HEK293 (cell line): ENCODE results near the gene OR2V2.

ENCODE experiments used
- BCL11B ChIP-seq: fragments of 450-650 bp; formaldehyde crosslinking; IDR thresholded peaks from 2 replicates; pipeline ENCODE4 v1.5.1; 2016; ENCODE audit warnings: low read depth, missing biosample characterization, missing genetic modification characterization
- PRDM10 ChIP-seq: fragments of 450-650 bp; formaldehyde crosslinking; IDR thresholded peaks from 2 replicates; pipeline ENCODE4 v1.5.1; 2016; ENCODE audit warnings: missing biosample characterization, missing genetic modification characterization
- SP3 ChIP-seq: fragments of 450-650 bp; formaldehyde crosslinking; IDR thresholded peaks from 2 replicates; pipeline ENCODE4 v1.5.1; 2016; ENCODE audit warnings: missing biosample characterization, missing genetic modification characterization
- SP7 ChIP-seq: fragments of 450-650 bp; formaldehyde crosslinking; IDR thresholded peaks from 2 replicates; pipeline ENCODE4 v1.5.1; 2016; ENCODE audit warnings: missing biosample characterization, missing genetic modification characterization
- YY2 ChIP-seq: fragments of 450-650 bp; formaldehyde crosslinking; IDR thresholded peaks from 2 replicates; pipeline ENCODE4 v1.5.1; 2016; ENCODE audit warnings: missing biosample characterization, missing genetic modification characterization
- ZEB2 ChIP-seq: fragments of 450-650 bp; formaldehyde crosslinking; IDR thresholded peaks from 2 replicates; pipeline ENCODE4 v1.5.1; 2016; ENCODE audit warnings: missing biosample characterization, missing genetic modification characterization
- ZNF10 ChIP-seq: fragments of 450-650 bp; formaldehyde crosslinking; IDR thresholded peaks from 2 replicates; pipeline ENCODE4 v1.5.1; 2017; ENCODE audit warnings: missing biosample characterization, missing genetic modification characterization
- ZNF18 ChIP-seq: fragments of 450-650 bp; formaldehyde crosslinking; IDR thresholded peaks from 2 replicates; pipeline ENCODE4 v1.5.1; 2016; ENCODE audit warnings: missing biosample characterization, missing genetic modification characterization
- ZNF2 ChIP-seq: fragments of 450-650 bp; formaldehyde crosslinking; IDR thresholded peaks from 2 replicates; pipeline ENCODE4 v1.5.1; 2016; ENCODE audit warnings: missing biosample characterization, missing genetic modification characterization
- ZNF37A ChIP-seq: fragments of 450-650 bp; IDR thresholded peaks from 2 replicates; pipeline ENCODE4 v1.5.1; 2018; ENCODE audit warnings: missing biosample characterization, missing genetic modification characterization
- ZNF416 ChIP-seq: fragments of 450-650 bp; formaldehyde crosslinking; IDR thresholded peaks from 2 replicates; pipeline ENCODE4 v1.5.1; 2016; ENCODE audit warnings: missing biosample characterization, missing genetic modification characterization
- ZNF600 ChIP-seq: fragments of 450-650 bp; formaldehyde crosslinking; IDR thresholded peaks from 2 replicates; pipeline ENCODE4 v1.5.1; 2016; ENCODE audit warnings: missing biosample characterization, missing genetic modification characterization
- ZNF707 ChIP-seq: fragments of 450-650 bp; formaldehyde crosslinking; IDR thresholded peaks from 2 replicates; pipeline ENCODE4 v1.5.1; 2016; ENCODE audit warnings: missing biosample characterization, missing genetic modification characterization
- TF ChIP-seq, protein P1 (sequence below): fragments of 450-650 bp; formaldehyde crosslinking; IDR thresholded peaks from 2 replicates; pipeline ENCODE4 v1.5.1; 2016; ENCODE audit warnings: missing biosample characterization, missing genetic modification characterization, low read depth
- TF ChIP-seq, protein P2 (sequence below): fragments of 450-650 bp; formaldehyde crosslinking; IDR thresholded peaks from 2 replicates; pipeline ENCODE4 v1.5.1; 2016; ENCODE audit warnings: missing biosample characterization, missing genetic modification characterization
- TF ChIP-seq, protein P3 (sequence below): fragments of 450-650 bp; formaldehyde crosslinking; IDR thresholded peaks from 2 replicates; pipeline ENCODE4 v1.5.1; 2016; ENCODE audit warnings: missing biosample characterization, missing genetic modification characterization

Gene OR2V2

GRCh38 chr5:181159286-181160151 is 12.1 kb downstream of the OR2V2 start (continued):
- TF ChIP-seq ZNF18 (no peak), SP3 (0 out of 2 replicates have a peak, but pooled peaks have one; percentile 18), ZNF416 (tag by site-specific recombination) (no peak), ZNF37A (tag by site-specific recombination) (no peak), ZNF707 (tag by site-specific recombination) (no peak), PRDM10 (no peak), YY2 (no peak), SP7 (0 out of 2 replicates have a peak, but pooled peaks have one; percentile 32), ZNF10 (no peak), ZNF600 (tag by site-specific recombination) (peak; percentile 58; the same call in 1 of the 2 replicates), ZEB2 (tag by site-specific recombination) (peak; percentile 78; the same call in 1 of the 2 replicates), BCL11B (tag by site-specific recombination) (no peak), ZNF2 (tag by site-specific recombination) (0 out of 2 replicates have a peak, but pooled peaks have one; percentile 69)
- TF ChIP-seq, protein P1, sequence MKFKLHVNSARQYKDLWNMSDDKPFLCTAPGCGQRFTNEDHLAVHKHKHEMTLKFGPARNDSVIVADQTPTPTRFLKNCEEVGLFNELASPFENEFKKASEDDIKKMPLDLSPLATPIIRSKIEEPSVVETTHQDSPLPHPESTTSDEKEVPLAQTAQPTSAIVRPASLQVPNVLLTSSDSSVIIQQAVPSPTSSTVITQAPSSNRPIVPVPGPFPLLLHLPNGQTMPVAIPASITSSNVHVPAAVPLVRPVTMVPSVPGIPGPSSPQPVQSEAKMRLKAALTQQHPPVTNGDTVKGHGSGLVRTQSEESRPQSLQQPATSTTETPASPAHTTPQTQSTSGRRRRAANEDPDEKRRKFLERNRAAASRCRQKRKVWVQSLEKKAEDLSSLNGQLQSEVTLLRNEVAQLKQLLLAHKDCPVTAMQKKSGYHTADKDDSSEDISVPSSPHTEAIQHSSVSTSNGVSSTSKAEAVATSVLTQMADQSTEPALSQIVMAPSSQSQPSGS (tag by site-specific recombination) = no peak
- TF ChIP-seq, protein P2, sequence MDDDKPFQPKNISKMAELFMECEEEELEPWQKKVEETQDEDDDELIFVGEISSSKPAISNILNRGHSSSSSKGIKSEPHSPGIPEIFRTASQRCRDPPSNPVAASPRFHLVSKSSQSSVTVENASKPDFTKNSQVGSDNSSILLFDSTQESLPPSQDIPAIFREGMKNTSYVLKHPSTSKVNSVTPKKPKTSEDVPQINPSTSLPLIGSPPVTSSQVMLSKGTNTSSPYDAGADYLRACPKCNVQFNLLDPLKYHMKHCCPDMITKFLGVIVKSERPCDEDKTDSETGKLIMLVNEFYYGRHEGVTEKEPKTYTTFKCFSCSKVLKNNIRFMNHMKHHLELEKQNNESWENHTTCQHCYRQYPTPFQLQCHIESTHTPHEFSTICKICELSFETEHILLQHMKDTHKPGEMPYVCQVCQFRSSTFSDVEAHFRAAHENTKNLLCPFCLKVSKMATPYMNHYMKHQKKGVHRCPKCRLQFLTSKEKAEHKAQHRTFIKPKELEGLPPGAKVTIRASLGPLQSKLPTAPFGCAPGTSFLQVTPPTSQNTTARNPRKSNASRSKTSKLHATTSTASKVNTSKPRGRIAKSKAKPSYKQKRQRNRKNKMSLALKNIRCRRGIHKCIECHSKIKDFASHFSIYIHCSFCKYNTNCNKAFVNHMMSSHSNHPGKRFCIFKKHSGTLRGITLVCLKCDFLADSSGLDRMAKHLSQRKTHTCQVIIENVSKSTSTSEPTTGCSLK = no peak
- TF ChIP-seq, protein P3, sequence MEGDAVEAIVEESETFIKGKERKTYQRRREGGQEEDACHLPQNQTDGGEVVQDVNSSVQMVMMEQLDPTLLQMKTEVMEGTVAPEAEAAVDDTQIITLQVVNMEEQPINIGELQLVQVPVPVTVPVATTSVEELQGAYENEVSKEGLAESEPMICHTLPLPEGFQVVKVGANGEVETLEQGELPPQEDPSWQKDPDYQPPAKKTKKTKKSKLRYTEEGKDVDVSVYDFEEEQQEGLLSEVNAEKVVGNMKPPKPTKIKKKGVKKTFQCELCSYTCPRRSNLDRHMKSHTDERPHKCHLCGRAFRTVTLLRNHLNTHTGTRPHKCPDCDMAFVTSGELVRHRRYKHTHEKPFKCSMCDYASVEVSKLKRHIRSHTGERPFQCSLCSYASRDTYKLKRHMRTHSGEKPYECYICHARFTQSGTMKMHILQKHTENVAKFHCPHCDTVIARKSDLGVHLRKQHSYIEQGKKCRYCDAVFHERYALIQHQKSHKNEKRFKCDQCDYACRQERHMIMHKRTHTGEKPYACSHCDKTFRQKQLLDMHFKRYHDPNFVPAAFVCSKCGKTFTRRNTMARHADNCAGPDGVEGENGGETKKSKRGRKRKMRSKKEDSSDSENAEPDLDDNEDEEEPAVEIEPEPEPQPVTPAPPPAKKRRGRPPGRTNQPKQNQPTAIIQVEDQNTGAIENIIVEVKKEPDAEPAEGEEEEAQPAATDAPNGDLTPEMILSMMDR (tag by site-specific recombination) = peak; percentile 86
